ENCODE data around the gene ANP32A.

Gene ANP32A

DNA sequence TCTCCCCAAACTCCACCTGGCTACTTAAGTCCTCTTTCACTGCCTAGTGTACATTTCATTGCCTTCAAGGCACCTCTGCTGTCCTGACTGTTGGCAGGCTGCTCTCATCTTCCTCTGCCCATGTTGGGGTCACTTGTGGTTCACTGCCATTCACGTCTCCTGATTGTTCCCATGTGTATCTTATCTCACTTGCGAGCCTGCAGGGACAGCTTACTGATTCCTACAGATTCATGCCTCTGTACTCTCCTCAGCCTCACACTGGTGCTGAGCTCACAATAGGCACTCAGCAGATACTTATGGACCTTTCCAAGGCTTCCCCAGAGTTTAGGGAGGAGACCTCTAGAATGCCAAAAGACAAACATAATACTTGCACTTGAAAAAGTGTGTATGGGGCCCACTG, 28.8 kb upstream of the ANP32A start:
- TF ChIP-seq, protein P1, sequence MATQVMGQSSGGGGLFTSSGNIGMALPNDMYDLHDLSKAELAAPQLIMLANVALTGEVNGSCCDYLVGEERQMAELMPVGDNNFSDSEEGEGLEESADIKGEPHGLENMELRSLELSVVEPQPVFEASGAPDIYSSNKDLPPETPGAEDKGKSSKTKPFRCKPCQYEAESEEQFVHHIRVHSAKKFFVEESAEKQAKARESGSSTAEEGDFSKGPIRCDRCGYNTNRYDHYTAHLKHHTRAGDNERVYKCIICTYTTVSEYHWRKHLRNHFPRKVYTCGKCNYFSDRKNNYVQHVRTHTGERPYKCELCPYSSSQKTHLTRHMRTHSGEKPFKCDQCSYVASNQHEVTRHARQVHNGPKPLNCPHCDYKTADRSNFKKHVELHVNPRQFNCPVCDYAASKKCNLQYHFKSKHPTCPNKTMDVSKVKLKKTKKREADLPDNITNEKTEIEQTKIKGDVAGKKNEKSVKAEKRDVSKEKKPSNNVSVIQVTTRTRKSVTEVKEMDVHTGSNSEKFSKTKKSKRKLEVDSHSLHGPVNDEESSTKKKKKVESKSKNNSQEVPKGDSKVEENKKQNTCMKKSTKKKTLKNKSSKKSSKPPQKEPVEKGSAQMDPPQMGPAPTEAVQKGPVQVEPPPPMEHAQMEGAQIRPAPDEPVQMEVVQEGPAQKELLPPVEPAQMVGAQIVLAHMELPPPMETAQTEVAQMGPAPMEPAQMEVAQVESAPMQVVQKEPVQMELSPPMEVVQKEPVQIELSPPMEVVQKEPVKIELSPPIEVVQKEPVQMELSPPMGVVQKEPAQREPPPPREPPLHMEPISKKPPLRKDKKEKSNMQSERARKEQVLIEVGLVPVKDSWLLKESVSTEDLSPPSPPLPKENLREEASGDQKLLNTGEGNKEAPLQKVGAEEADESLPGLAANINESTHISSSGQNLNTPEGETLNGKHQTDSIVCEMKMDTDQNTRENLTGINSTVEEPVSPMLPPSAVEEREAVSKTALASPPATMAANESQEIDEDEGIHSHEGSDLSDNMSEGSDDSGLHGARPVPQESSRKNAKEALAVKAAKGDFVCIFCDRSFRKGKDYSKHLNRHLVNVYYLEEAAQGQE (IDR thresholded peaks at IDR 0.05; ENCODE audit: insufficient read depth in 1 of 2, low read depth in 2 of 2, low read length in 2 of 2), result no peak
- TF ChIP-seq SIN3A (IDR thresholded peaks at IDR 0.05; ENCODE audit: borderline replicate concordance, insufficient read depth, low read length) (no peak), TAF1 (IDR thresholded peaks at IDR 0.05; ENCODE audit: borderline replicate concordance, insufficient read depth, low read length) (no peak), POLR2AphosphoS5 (IDR thresholded peaks at IDR 0.05; ENCODE audit: low read depth, low read length) (no peak), FOXP2 (optimal IDR thresholded peaks at IDR 0.05; ENCODE audit: borderline replicate concordance, extremely low read depth, extremely low read length, insufficient read depth) (no peak)

DNA sequence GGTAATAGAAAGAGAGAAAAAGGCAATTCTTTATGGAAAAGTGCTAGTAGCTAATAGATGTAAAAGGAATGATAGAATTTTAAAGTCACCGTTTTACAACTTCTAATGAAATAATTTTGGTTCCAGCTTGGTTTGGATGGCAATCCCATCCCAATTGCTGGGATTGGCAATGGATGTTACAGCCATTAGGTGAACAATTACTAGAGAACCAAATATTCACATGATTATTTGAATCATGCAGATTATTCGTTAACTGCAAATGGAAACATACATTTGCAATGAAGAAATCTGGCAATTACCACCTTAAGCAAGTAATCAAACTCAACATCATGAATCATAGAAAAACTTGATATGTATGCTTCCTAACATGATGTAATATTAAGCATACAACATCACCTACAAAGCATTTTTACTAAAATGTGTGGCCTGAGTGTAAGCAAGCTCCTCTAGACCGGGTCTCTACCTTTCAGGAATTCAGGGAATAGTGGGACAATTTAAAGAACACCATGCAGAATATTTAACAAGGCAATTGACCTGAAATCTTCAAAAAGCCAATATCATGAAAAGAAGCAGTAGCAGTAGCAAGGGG, 26.2 kb upstream of the ANP32A start:
- TF ChIP-seq SIN3A (IDR thresholded peaks at IDR 0.05; ENCODE audit: borderline replicate concordance, insufficient read depth, low read length) (no peak), FOXP2 (optimal IDR thresholded peaks at IDR 0.05; ENCODE audit: borderline replicate concordance, extremely low read depth, extremely low read length, insufficient read depth) (no peak), TAF1 (IDR thresholded peaks at IDR 0.05; ENCODE audit: borderline replicate concordance, insufficient read depth, low read length) (no peak), POLR2AphosphoS5 (IDR thresholded peaks at IDR 0.05; ENCODE audit: low read depth, low read length) (no peak)
- TF ChIP-seq, protein P1 (IDR thresholded peaks at IDR 0.05; ENCODE audit: insufficient read depth in 1 of 2, low read depth in 2 of 2, low read length in 2 of 2), result no peak

DNA sequence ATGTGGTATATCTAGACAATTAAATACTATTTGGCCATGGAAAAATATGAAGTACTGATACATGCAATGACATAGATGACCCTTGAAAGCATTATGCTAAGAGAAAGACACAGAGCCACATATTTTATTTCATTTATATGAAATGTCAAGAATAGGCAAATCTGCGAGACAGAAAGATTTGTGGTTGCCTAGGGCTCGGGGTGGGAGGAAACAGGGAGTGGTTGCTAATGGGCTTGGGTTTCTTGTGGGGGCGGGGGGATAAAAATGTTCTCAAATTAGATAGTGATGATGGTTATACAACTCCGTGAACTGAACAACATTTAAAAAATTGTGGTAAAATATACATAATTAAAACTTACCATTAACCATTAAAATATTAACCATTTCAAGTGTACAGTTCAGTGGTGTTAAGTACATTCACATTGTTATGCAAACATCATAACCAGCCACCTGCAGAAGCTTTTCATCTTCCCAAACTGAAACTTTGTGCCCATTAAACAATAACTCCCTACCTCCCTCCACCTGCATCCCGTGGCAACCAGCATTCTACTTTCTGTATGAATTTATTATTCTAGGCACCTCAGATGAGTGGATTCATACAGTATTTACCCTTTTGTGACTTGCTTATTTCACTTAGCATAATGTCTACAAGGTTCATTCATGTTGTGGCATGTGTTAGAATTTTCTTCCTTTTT, 24.3 kb upstream of the ANP32A start:
- TF ChIP-seq SIN3A (IDR thresholded peaks at IDR 0.05; ENCODE audit: borderline replicate concordance, insufficient read depth, low read length) (no peak), POLR2AphosphoS5 (IDR thresholded peaks at IDR 0.05; ENCODE audit: low read depth, low read length) (no peak), FOXP2 (optimal IDR thresholded peaks at IDR 0.05; ENCODE audit: borderline replicate concordance, extremely low read depth, extremely low read length, insufficient read depth) (no peak), TAF1 (IDR thresholded peaks at IDR 0.05; ENCODE audit: borderline replicate concordance, insufficient read depth, low read length) (no peak)
- TF ChIP-seq, protein P1 (IDR thresholded peaks at IDR 0.05; ENCODE audit: insufficient read depth in 1 of 2, low read depth in 2 of 2, low read length in 2 of 2), result no peak

- TF ChIP-seq TAF1 (IDR thresholded peaks at IDR 0.05; ENCODE audit: borderline replicate concordance, insufficient read depth, low read length), result no peak
Measured at GRCh38 chr15:68843425-68844311, 23.0 kb upstream of the ANP32A start.

DNA sequence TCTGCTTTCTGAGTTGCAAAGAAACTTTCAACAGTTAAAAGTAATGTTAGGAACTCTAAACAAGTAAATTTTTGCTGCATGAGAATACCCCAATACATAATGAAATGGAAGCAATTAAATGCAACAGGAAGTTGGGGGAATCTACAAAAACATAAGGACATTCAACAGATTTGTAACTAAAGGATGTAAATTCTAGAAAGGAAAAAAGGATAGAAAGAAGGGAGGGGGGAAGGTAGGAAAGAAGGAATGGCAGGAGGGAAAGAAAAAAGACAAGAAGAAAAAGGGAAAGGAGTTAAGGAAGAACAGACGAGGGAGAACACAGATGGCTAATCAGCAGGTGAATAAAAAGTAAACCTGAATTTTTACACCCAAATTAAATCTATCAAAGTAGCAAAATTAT, 22.3 kb upstream of the ANP32A start:
- TF ChIP-seq FOXP2 (optimal IDR thresholded peaks at IDR 0.05; ENCODE audit: borderline replicate concordance, extremely low read depth, extremely low read length, insufficient read depth) (no peak), TAF1 (IDR thresholded peaks at IDR 0.05; ENCODE audit: borderline replicate concordance, insufficient read depth, low read length) (no peak), POLR2AphosphoS5 (IDR thresholded peaks at IDR 0.05; ENCODE audit: low read depth, low read length) (no peak), SIN3A (IDR thresholded peaks at IDR 0.05; ENCODE audit: borderline replicate concordance, insufficient read depth, low read length) (no peak)
- TF ChIP-seq, protein P1 (IDR thresholded peaks at IDR 0.05; ENCODE audit: insufficient read depth in 1 of 2, low read depth in 2 of 2, low read length in 2 of 2), result no peak
